22Rv1 (cell line): ENCODE measurements around the gene RSF1.

Experiments used
- CTCF ChIP-seq: fragments of 450-650 bp; IDR thresholded peaks from 2 replicates; pipeline ENCODE4 v1.5.1; 2017; ENCODE audit warnings: mild to moderate bottlenecking
- ZFX ChIP-seq: fragments of 450-650 bp; IDR thresholded peaks from 2 replicates; pipeline ENCODE4 v1.6.1; 2017; ENCODE audit warnings: antibody characterized with exemption, borderline replicate concordance

GRCh38 chr11:77762426-77762825, 58.1 kb downstream of the RSF1 start:
- TF ChIP-seq CTCF: no peak
- TF ChIP-seq ZFX: no peak
